Measurements from ENCODE around the gene IFIT3. TPM values are rescaled to one million over a fixed set of nuclear protein-coding genes. Genes with fewer than 3 reads are reported as not detected.

The IFIT3 gene
- total and polyA plus RNA-seq, 9 of the 15 experiments (the other 6 are each of a cell fraction or from before 2014, with no cell fraction given) = 0.23 to 2.2 (median 0.77) TPM

DNA sequence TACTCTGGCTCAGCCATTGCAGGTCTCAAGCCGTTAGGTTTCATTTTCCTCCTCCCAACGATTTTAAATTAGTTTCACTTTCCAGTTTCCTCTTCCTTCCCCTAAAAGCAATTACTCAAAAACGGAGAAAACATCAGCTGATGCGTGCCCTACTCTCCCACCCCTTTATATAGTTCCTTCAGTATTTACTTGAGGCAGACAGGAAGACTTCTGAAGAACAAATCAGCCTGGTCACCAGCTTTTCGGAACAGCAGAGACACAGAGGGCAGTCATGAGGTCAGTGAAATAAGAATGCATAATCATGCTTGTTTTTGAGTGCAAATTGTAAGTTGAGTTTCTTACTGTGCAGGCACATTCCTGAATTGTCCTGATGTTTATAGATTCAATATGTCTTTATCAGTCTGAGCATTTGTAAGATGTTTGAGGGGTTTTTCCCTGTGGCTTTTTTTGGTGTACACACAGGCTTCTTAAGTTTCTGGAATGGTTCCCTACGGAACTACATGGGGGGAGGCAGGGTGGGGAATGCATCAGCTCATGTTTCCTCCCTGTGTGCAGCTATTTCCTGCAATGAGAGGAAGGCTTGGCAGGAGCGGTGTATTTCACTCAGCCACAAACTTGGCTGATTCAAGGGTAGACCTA, at the start of gene IFIT3 (continued):
- TF ChIP-seq, protein P1, sequence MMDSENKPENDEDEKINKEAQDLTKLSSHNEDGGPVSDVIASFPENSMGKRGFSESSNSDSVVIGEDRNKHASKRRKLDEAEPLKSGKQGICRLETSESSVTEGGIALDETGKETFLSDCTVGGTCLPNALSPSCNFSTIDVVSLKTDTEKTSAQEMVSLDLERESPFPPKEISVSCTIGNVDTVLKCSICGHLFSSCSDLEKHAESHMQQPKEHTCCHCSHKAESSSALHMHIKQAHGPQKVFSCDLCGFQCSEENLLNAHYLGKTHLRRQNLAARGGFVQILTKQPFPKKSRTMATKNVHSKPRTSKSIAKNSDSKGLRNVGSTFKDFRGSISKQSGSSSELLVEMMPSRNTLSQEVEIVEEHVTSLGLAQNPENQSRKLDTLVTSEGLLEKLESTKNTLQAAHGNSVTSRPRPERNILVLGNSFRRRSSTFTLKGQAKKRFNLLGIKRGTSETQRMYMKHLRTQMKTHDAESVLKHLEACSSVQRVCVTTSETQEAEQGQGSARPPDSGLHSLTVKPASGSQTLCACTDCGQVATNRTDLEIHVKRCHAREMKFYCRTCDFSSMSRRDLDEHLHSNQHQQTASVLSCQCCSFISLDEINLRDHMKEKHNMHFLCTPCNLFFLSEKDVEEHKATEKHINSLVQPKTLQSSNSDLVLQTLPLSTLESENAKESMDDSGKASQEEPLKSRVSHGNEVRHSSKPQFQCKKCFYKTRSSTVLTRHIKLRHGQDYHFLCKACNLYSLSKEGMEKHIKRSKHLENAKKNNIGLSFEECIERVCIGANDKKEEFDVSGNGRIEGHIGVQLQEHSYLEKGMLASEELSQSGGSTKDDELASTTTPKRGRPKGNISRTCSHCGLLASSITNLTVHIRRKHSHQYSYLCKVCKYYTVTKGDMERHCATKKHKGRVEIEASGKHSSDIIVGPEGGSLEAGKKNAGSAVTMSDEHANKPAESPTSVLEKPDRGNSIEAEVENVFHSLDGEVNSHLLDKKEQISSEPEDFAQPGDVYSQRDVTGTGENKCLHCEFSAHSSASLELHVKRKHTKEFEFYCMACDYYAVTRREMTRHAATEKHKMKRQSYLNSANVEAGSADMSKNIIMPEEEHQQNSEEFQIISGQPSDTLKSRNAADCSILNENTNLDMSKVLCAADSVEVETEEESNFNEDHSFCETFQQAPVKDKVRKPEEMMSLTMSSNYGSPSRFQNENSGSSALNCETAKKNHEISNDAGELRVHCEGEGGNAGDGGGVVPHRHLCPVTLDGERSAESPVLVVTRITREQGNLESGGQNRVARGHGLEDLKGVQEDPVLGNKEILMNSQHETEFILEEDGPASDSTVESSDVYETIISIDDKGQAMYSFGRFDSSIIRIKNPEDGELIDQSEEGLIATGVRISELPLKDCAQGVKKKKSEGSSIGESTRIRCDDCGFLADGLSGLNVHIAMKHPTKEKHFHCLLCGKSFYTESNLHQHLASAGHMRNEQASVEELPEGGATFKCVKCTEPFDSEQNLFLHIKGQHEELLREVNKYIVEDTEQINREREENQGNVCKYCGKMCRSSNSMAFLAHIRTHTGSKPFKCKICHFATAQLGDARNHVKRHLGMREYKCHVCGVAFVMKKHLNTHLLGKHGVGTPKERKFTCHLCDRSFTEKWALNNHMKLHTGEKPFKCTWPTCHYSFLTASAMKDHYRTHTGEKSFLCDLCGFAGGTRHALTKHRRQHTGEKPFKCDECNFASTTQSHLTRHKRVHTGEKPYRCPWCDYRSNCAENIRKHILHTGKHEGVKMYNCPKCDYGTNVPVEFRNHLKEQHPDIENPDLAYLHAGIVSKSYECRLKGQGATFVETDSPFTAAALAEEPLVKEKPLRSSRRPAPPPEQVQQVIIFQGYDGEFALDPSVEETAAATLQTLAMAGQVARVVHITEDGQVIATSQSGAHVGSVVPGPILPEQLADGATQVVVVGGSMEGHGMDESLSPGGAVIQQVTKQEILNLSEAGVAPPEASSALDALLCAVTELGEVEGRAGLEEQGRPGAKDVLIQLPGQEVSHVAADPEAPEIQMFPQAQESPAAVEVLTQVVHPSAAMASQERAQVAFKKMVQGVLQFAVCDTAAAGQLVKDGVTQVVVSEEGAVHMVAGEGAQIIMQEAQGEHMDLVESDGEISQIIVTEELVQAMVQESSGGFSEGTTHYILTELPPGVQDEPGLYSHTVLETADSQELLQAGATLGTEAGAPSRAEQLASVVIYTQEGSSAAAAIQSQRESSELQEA (IDR thresholded peaks at IDR 0.05; ENCODE audit: low read depth) = no peak
- TF ChIP-seq TEAD2 (tag; IDR thresholded peaks at IDR 0.05) (no peak), MYC (IDR thresholded peaks at IDR 0.05; ENCODE audit: low read depth, low read length) (peak; percentile 20; the same call in 1 of the 2 replicates), MYC (CRISPR knock-in tag; IDR thresholded peaks at IDR 0.05; ENCODE audit: borderline replicate concordance, low read depth) (no peak), SMARCA4 (IDR thresholded peaks at IDR 0.05) (peak; percentile 54; the same call in 1 of the 2 replicates), MAFG (tag; conservative IDR thresholded peaks at IDR 0.05) (peak; percentile 75), PML (IDR thresholded peaks at IDR 0.05; ENCODE audit: low read length) (no peak), ZNF583 (CRISPR knock-in tag; IDR thresholded peaks at IDR 0.05) (no peak)
- TF ChIP-seq, protein P2, sequence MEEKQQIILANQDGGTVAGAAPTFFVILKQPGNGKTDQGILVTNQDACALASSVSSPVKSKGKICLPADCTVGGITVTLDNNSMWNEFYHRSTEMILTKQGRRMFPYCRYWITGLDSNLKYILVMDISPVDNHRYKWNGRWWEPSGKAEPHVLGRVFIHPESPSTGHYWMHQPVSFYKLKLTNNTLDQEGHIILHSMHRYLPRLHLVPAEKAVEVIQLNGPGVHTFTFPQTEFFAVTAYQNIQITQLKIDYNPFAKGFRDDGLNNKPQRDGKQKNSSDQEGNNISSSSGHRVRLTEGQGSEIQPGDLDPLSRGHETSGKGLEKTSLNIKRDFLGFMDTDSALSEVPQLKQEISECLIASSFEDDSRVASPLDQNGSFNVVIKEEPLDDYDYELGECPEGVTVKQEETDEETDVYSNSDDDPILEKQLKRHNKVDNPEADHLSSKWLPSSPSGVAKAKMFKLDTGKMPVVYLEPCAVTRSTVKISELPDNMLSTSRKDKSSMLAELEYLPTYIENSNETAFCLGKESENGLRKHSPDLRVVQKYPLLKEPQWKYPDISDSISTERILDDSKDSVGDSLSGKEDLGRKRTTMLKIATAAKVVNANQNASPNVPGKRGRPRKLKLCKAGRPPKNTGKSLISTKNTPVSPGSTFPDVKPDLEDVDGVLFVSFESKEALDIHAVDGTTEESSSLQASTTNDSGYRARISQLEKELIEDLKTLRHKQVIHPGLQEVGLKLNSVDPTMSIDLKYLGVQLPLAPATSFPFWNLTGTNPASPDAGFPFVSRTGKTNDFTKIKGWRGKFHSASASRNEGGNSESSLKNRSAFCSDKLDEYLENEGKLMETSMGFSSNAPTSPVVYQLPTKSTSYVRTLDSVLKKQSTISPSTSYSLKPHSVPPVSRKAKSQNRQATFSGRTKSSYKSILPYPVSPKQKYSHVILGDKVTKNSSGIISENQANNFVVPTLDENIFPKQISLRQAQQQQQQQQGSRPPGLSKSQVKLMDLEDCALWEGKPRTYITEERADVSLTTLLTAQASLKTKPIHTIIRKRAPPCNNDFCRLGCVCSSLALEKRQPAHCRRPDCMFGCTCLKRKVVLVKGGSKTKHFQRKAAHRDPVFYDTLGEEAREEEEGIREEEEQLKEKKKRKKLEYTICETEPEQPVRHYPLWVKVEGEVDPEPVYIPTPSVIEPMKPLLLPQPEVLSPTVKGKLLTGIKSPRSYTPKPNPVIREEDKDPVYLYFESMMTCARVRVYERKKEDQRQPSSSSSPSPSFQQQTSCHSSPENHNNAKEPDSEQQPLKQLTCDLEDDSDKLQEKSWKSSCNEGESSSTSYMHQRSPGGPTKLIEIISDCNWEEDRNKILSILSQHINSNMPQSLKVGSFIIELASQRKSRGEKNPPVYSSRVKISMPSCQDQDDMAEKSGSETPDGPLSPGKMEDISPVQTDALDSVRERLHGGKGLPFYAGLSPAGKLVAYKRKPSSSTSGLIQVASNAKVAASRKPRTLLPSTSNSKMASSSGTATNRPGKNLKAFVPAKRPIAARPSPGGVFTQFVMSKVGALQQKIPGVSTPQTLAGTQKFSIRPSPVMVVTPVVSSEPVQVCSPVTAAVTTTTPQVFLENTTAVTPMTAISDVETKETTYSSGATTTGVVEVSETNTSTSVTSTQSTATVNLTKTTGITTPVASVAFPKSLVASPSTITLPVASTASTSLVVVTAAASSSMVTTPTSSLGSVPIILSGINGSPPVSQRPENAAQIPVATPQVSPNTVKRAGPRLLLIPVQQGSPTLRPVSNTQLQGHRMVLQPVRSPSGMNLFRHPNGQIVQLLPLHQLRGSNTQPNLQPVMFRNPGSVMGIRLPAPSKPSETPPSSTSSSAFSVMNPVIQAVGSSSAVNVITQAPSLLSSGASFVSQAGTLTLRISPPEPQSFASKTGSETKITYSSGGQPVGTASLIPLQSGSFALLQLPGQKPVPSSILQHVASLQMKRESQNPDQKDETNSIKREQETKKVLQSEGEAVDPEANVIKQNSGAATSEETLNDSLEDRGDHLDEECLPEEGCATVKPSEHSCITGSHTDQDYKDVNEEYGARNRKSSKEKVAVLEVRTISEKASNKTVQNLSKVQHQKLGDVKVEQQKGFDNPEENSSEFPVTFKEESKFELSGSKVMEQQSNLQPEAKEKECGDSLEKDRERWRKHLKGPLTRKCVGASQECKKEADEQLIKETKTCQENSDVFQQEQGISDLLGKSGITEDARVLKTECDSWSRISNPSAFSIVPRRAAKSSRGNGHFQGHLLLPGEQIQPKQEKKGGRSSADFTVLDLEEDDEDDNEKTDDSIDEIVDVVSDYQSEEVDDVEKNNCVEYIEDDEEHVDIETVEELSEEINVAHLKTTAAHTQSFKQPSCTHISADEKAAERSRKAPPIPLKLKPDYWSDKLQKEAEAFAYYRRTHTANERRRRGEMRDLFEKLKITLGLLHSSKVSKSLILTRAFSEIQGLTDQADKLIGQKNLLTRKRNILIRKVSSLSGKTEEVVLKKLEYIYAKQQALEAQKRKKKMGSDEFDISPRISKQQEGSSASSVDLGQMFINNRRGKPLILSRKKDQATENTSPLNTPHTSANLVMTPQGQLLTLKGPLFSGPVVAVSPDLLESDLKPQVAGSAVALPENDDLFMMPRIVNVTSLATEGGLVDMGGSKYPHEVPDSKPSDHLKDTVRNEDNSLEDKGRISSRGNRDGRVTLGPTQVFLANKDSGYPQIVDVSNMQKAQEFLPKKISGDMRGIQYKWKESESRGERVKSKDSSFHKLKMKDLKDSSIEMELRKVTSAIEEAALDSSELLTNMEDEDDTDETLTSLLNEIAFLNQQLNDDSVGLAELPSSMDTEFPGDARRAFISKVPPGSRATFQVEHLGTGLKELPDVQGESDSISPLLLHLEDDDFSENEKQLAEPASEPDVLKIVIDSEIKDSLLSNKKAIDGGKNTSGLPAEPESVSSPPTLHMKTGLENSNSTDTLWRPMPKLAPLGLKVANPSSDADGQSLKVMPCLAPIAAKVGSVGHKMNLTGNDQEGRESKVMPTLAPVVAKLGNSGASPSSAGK (IDR thresholded peaks at IDR 0.05) = peak; percentile 19; the same call in 1 of the 2 replicates

All from K562 (cell line).